Endothelial cell of umbilical vein (primary cell): ENCODE data around the gene MAML3. TPM values are rescaled to one million over a fixed set of nuclear protein-coding genes. Genes with fewer than 3 reads are reported as not detected.

Source experiments
- BruUV-seq: library from RNA; stranded (reverse); fragments of 400-500 nt; replicated peaks from 2 replicates; lab custom pipeline; 2021; lab: Mats Ljungman, UMichigan
- CTCF ChIA-PET: fragments of 300-600, 350-600 bp; sonication (Branson Sonifier 250); formaldehyde crosslinking; loops from one replicate; lab custom pipeline; 2021; ENCODE audit warnings: antibody characterized with exemption, inconsistent platforms; lab: Charles Lee
- POLR2A ChIA-PET: fragments of 300-600, 350-600 bp; sonication (Branson Sonifier 250); formaldehyde crosslinking; loops from one replicate; lab custom pipeline; 2021; ENCODE audit warnings: antibody characterized with exemption, inconsistent platforms; lab: Charles Lee
- DNase-seq: peaks from one replicate; pipeline ENCODE4 v3.0.0-alpha.2; 2011; ENCODE audit warnings: low read depth, low spot score
- FAIRE-seq: peaks from 2 replicates; lab custom pipeline; 2011; peaks lifted over from hg19 to GRCh38; lab: Jason Lieb, UNC
- H2AFZ ChIP-seq: 2 replicates; pipeline ENCODE4 v1.6.0; 2012; ENCODE audit warnings: low read depth, low read length, control low read depth, inconsistent platforms
- H3K27ac ChIP-seq: 2 replicates; pipeline ENCODE4 v1.5.1; 2011; ENCODE audit warnings: low read depth, mild to moderate bottlenecking, control low read depth, low read length, moderate library complexity; ENCODE audit not compliant: insufficient read depth
- H3K27me3 ChIP-seq, 2 experiments: 2 replicates each; pipeline versions ENCODE4 v1.6.0 to v1.6.1; 2011; ENCODE audit warnings: low read length in 2 of 2, mixed read lengths in 1 of 2; ENCODE audit not compliant: control insufficient read depth in 2 of 2, insufficient read depth in 2 of 2
- H3K36me3 ChIP-seq, 2 experiments: 2 replicates in 1 of 2; 3 replicates in 1 of 2; pipeline ENCODE4 v1.5.1; 2011; ENCODE audit warnings: low read length in 2 of 2, mild to moderate bottlenecking in 1 of 2, moderate library complexity in 1 of 2; ENCODE audit not compliant: control insufficient read depth in 2 of 2, insufficient read depth in 2 of 2; ENCODE audit errors: extremely low read depth in 1 of 2
- H3K4me1 ChIP-seq: 3 replicates; pipeline ENCODE4 v1.5.1; 2011; ENCODE audit warnings: mild to moderate bottlenecking, low read length; ENCODE audit not compliant: control insufficient read depth, insufficient read depth; ENCODE audit errors: extremely low read depth
- H3K4me2 ChIP-seq: 2 replicates; pipeline ENCODE4 v1.6.1; 2011; ENCODE audit warnings: low read length, control low read depth, mixed read lengths; ENCODE audit not compliant: insufficient read depth
- H3K4me3 ChIP-seq, 3 experiments: fragments of 200-600 bp in 1 of 3; sonication (generic), shearing (Covaris generic) in 1 of 3; replicated peaks in 1 of 3; 2 replicates each; pipeline ENCODE4 v1.5.1; 2011 to 2016; ENCODE audit warnings: control low read depth in 3 of 3, low read length in 3 of 3, mild to moderate bottlenecking in 2 of 3, inconsistent platforms in 1 of 3, low read depth in 1 of 3, moderate library complexity in 1 of 3; ENCODE audit not compliant: insufficient read depth in 1 of 3
- H3K79me2 ChIP-seq: 2 replicates; pipeline ENCODE4 v1.6.0; 2012; ENCODE audit warnings: low read length, inconsistent platforms; ENCODE audit not compliant: control insufficient read depth, insufficient read depth
- H3K9ac ChIP-seq: replicated peaks from 2 replicates; pipeline ENCODE3; 2011; ENCODE audit warnings: low read length, control low read depth; ENCODE audit not compliant: insufficient read depth; ENCODE audit errors: extremely low read depth
- H3K9me1 ChIP-seq: replicated peaks from 3 replicates; pipeline ENCODE4 v1.6.0; 2011; ENCODE audit warnings: mild to moderate bottlenecking, low read length; ENCODE audit not compliant: control insufficient read depth, insufficient read depth; ENCODE audit errors: extremely low read depth
- H3K9me3 ChIP-seq: replicated peaks from 2 replicates; pipeline ENCODE4 v1.5.1; 2012; ENCODE audit warnings: low read length, inconsistent platforms; ENCODE audit not compliant: control insufficient read depth, insufficient read depth
- H4K20me1 ChIP-seq: replicated peaks from 2 replicates; pipeline ENCODE3; 2011; ENCODE audit warnings: mild to moderate bottlenecking, low read length; ENCODE audit not compliant: control insufficient read depth, insufficient read depth; ENCODE audit errors: extremely low read depth
- EZH2 ChIP-seq: IDR thresholded peaks from 2 replicates; pipeline ENCODE4 v1.6.1; 2012; ENCODE audit warnings: borderline replicate concordance, low read depth, mild to moderate bottlenecking, moderate library complexity, low read length, inconsistent platforms; ENCODE audit not compliant: severe bottlenecking
- FOS ChIP-seq: IDR thresholded peaks from 2 replicates; pipeline ENCODE4 v1.6.1; 2011; ENCODE audit warnings: mild to moderate bottlenecking, low read length, moderate library complexity, borderline replicate concordance; ENCODE audit not compliant: insufficient read depth
- GATA2 ChIP-seq: IDR thresholded peaks from 2 replicates; pipeline ENCODE4 v1.7.0; 2011; ENCODE audit warnings: low read depth, mild to moderate bottlenecking, moderate library complexity, mixed read lengths, low read length; ENCODE audit not compliant: insufficient read length, insufficient read depth
- JUN ChIP-seq: IDR thresholded peaks from 2 replicates; pipeline ENCODE4 v1.6.1; 2011; ENCODE audit warnings: borderline replicate concordance, low read depth; ENCODE audit not compliant: insufficient read length, insufficient read depth
- MYC ChIP-seq: IDR thresholded peaks from one replicate; pipeline ENCODE4 v1.6.1; 2011; ENCODE audit warnings: mild to moderate bottlenecking, low read depth, low read length
- POLR2A ChIP-seq: IDR thresholded peaks from 2 replicates; pipeline ENCODE4 v1.6.1; 2012; ENCODE audit warnings: low read depth, mild to moderate bottlenecking, control low read depth, low read length
- POLR2AphosphoS5 ChIP-seq: IDR thresholded peaks from 2 replicates; pipeline ENCODE4 v1.6.1; 2012; ENCODE audit warnings: low read depth, mild to moderate bottlenecking, control low read depth, low read length, moderate library complexity; ENCODE audit not compliant: insufficient read depth
- dilution Hi-C: fragments of 300-500 bp; cut with MboI; formaldehyde crosslinking; loops from one replicate; pipeline ENCODE4 v1.15.0; 2019; ENCODE audit warnings: low sequenced_read_pairs; ENCODE audit not compliant: extremely low pct_ligation_motif_present
- intact Hi-C: fragments of 100-400 bp; cut with micrococcal nuclease; formaldehyde crosslinking; loops from one replicate; pipeline ENCODE4 v1.10.0; 2022
- polyA plus RNA-seq, 4 experiments: library from polyadenylated mRNA; depleted of rRNA in 3 of 4; stranded (reverse) in 3 of 4; unstranded in 1 of 4; fragments of >200 nt; gene quantifications; 2 replicates each; pipeline versions ENCODE4 v1.2.1 to v1.2.3, GENCODE V29; 2011 to 2012; ENCODE audit warnings: missing spikeins in 1 of 4
- total RNA-seq: library from RNA; stranded (reverse); gene quantifications from 2 replicates; pipeline ENCODE4 v1.2.3, GENCODE V29; 2021
- TF ChIP-seq, protein P1 (sequence below): IDR thresholded peaks from 2 replicates; pipeline ENCODE4 v1.6.1; 2011; ENCODE audit not compliant: insufficient read depth, insufficient read length
- TF ChIP-seq, protein P2 (sequence below), 2 donors: IDR thresholded peaks; 1 replicate in 1 of 2; 2 replicates in 1 of 2; pipeline ENCODE4 v1.5.1; 2011; ENCODE audit warnings: low read length in 2 of 2, mild to moderate bottlenecking in 2 of 2, moderate library complexity in 2 of 2, control low read depth in 1 of 2, inconsistent platforms in 1 of 2, low read depth in 1 of 2; ENCODE audit not compliant: insufficient read depth in 1 of 2; ENCODE audit errors: extremely low read depth in 1 of 2

Gene MAML3
- total and polyA plus RNA-seq, 2 donors (not counting 3 experiments of a cell fraction or from before 2014, with no cell fraction given), result 14.0 to 20.3 TPM

DNA sequence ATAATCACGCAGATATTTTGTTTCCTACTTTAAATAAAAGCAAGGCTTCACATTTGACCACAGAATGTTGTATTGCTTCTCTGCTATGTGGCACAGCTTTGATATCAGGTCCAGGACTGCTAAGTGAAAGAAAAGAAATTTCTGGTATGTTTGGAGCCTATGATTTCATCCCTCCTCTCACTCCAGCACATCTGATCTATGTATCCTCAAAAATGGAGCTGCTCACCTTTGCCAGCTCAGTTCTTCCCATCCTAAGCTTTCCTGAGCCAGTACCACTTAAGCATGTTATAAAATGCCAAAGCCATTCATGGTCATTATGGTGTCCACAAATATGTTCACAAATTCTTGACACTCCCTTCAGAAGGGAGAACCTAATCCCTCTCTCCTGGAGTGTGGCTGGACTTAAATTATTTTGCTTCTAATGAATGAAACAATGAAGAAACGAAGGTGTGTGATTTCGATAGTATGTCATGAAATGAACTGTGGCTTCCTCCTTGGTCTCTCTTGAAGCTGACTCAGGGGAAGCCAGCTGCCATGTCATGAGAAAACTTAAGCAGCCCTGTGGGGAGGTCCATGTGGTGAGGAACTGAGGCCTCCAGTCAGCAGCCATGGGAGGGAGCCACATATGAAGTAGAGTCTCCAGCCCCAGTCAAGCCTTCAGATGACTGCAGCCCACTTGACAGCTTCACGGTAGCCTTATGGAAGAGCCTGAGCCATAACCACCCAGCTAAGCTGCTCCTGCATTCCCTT, 280.7 kb downstream of the MAML3 start:
- Histone ChIP-seq H4K20me1 (no peaks in the 10 kb centered on the region), H3K4me3 (no peak overlapping the region), H2AFZ (no peak overlapping the region), H3K9me1 (no peaks in the 10 kb centered on the region), H3K9ac (no peak overlapping the region), H3K27ac (no peak overlapping the region), H3K4me1 (peaks cover 16% of the 10 kb centered on the region), H3K9me3 (no peaks in the 10 kb centered on the region), H3K79me2 (no peaks in the 10 kb centered on the region), H3K36me3 (no peaks in the 10 kb centered on the region), H3K4me2 (no peak overlapping the region), H3K27me3 (no peaks in the 10 kb centered on the region)
- dilution Hi-C loops (no loop called here), intact Hi-C loops (loop anchor here (5.0 kb wide), 3 partner anchors 44 to 379 kb away; no protein-coding TSS in a partner anchor)
- BruUV-seq, result no TSS peak
- no peak for FAIRE-seq
- POLR2A ChIA-PET, result interaction anchor here (0.6 kb wide), 1 partner anchor 43 kb away, joined by 3 read pairs; no protein-coding TSS in a partner anchor
- TF ChIP-seq POLR2AphosphoS5 (no peak), MYC (no peak), EZH2 (no peak), FOS (no peak), GATA2 (no peak), JUN (no peak), POLR2A (no peak)
- TF ChIP-seq, protein P1, sequence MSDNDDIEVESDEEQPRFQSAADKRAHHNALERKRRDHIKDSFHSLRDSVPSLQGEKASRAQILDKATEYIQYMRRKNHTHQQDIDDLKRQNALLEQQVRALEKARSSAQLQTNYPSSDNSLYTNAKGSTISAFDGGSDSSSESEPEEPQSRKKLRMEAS, result no peak
- TF ChIP-seq, protein P2, sequence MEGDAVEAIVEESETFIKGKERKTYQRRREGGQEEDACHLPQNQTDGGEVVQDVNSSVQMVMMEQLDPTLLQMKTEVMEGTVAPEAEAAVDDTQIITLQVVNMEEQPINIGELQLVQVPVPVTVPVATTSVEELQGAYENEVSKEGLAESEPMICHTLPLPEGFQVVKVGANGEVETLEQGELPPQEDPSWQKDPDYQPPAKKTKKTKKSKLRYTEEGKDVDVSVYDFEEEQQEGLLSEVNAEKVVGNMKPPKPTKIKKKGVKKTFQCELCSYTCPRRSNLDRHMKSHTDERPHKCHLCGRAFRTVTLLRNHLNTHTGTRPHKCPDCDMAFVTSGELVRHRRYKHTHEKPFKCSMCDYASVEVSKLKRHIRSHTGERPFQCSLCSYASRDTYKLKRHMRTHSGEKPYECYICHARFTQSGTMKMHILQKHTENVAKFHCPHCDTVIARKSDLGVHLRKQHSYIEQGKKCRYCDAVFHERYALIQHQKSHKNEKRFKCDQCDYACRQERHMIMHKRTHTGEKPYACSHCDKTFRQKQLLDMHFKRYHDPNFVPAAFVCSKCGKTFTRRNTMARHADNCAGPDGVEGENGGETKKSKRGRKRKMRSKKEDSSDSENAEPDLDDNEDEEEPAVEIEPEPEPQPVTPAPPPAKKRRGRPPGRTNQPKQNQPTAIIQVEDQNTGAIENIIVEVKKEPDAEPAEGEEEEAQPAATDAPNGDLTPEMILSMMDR (IDR thresholded peaks at IDR 0.05; ENCODE audit: extremely low read depth in 1 of 2, insufficient read depth in 1 of 2, low read depth in 1 of 2, low read length in 2 of 2), result no peak
- no peak for DNase-seq
- CTCF ChIA-PET, result interaction anchor here (1.2 to 1.9 kb wide), 4 partner anchors 9 to 28 kb away, joined by 3 to 5 read pairs (median 4); no protein-coding TSS in a partner anchor
